Upper lobe of left lung (tissue), 4 donors: ENCODE measurements around the gene RNF215.

Experiments used
- EP300 ChIP-seq, 4 donors: sonication (generic); formaldehyde crosslinking; IDR thresholded peaks; one replicate each; pipeline ENCODE4 v1.5.1; 2017; ENCODE audit warnings: antibody characterized with exemption in 4 of 4, control low read depth in 2 of 4
- POLR2AphosphoS5 ChIP-seq, 2 donors: sonication (generic); formaldehyde crosslinking; IDR thresholded peaks; one replicate each; pipeline ENCODE4 v1.5.1; 2017; ENCODE audit warnings: antibody characterized with exemption in 2 of 2
- TF ChIP-seq, protein P1 (sequence below), 6 experiments: fragments of 450-650 bp in 4 of 6; fragments of 200-600 bp in 2 of 6; sonication (generic) in 2 of 6; IDR thresholded peaks; one replicate each; pipeline ENCODE4 v1.5.1; 2016 to 2019; ENCODE audit warnings: antibody characterized with exemption in 6 of 6

DNA sequence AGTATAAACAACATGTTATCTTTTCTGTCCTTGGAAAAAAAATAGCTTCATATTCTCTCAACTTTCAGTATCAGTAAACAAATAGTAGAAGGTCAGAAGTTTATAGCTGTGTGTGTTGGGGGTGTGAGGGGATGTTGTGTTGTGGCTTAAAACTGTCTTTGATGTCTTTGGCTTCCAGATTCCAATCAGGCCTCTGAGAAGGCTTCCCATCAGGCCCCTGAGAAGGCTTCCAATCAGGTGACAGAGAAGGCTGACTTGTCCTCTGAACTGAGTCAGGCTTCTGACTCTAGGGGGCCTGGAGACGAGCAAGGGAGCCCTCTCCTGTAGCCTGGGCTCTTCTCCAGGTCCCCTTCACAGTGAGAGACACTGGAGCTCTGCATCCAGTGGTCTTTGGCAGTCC lies 47.6 kb upstream of the RNF215 start:
- TF ChIP-seq, protein P1, sequence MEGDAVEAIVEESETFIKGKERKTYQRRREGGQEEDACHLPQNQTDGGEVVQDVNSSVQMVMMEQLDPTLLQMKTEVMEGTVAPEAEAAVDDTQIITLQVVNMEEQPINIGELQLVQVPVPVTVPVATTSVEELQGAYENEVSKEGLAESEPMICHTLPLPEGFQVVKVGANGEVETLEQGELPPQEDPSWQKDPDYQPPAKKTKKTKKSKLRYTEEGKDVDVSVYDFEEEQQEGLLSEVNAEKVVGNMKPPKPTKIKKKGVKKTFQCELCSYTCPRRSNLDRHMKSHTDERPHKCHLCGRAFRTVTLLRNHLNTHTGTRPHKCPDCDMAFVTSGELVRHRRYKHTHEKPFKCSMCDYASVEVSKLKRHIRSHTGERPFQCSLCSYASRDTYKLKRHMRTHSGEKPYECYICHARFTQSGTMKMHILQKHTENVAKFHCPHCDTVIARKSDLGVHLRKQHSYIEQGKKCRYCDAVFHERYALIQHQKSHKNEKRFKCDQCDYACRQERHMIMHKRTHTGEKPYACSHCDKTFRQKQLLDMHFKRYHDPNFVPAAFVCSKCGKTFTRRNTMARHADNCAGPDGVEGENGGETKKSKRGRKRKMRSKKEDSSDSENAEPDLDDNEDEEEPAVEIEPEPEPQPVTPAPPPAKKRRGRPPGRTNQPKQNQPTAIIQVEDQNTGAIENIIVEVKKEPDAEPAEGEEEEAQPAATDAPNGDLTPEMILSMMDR (IDR thresholded peaks at IDR 0.05), result no peak
- no peak for TF ChIP-seq POLR2AphosphoS5 (IDR thresholded peaks at IDR 0.05)
- no peak for TF ChIP-seq EP300 (IDR thresholded peaks at IDR 0.05)
